SK-N-SH (cell line): Measurements from ENCODE around the gene FAAP20.

ENCODE experiments used
- EZH2phosphoT487 ChIP-seq: fragments of 200-600 bp; sonication (generic); IDR thresholded peaks from 2 replicates; pipeline ENCODE4 v1.6.1; 2017; ENCODE audit warnings: low read depth, mixed run types, mild to moderate bottlenecking, antibody characterized with exemption, moderate library complexity, borderline replicate concordance
- TEAD4 ChIP-seq: IDR thresholded peaks from 2 replicates; pipeline ENCODE4 v1.4.0; 2012; ENCODE audit warnings: mild to moderate bottlenecking, borderline replicate concordance; ENCODE audit not compliant: insufficient read depth

- no peak for TF ChIP-seq EZH2phosphoT487
- no peak for TF ChIP-seq TEAD4
Observed at GRCh38 chr1:2185880-2186855, 8.4 kb downstream of the FAAP20 start.
